Prostate gland (tissue), 2 donors: ENCODE measurements around the gene CLEC3A.

ENCODE experiments used
- CTCF ChIP-seq, 4 experiments: fragments of 200-600 bp in 2 of 4; fragments of 450-650 bp in 2 of 4; sonication (generic) in 2 of 4; IDR thresholded peaks; 1 replicate in 3 of 4; 2 replicates in 1 of 4; pipeline ENCODE4 v1.5.1; 2016 to 2019; ENCODE audit warnings: antibody characterized with exemption in 4 of 4, mild to moderate bottlenecking in 2 of 4, moderate library complexity in 2 of 4
- POLR2A ChIP-seq: fragments of 450-650 bp; IDR thresholded peaks from one replicate; pipeline ENCODE4 v1.6.1; 2016; ENCODE audit warnings: antibody characterized with exemption, mild to moderate bottlenecking
- POLR2AphosphoS5 ChIP-seq: sonication (generic); formaldehyde crosslinking; IDR thresholded peaks from one replicate; pipeline ENCODE4 v1.6.1; 2017; ENCODE audit warnings: antibody characterized with exemption

DNA sequence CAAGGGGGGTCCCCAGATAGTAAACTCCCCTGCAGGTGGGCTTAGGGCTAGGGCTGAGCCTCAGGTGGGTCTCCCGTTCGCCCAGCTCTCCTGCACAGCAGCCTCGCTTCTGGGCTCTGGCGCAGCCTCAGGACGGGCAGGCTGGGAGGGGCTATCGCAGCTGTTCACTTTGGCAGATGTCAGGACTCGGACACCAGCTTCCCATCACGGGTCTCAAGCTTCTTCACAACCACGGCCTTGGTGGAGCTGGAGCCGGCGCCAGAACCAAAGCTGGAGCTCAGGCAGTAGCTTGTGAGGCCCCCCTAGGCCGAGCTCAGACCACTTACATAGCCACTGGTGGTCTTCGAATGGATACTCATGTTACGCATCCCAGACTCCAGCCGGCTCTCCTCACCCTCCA, 26.0 kb downstream of the CLEC3A start:
- no peak for TF ChIP-seq CTCF (IDR thresholded peaks at IDR 0.05)
- TF ChIP-seq POLR2A: no peak
- no peak for TF ChIP-seq POLR2AphosphoS5
